ENCODE results near the gene PAX9.

The PAX9 gene

GRCh38 chr14:36676236-36676635, 14.6 kb downstream of the PAX9 start:
- DNase-seq: no peak

- DNase-seq: no peak
These were observed 20.7 kb downstream of the PAX9 start for GRCh38 chr14:36682338-36682737.

GRCh38 chr14:36683083-36683724, 21.5 kb downstream of the PAX9 start:
- peak; percentile 47 to 79 for DNase-seq

GRCh38 chr14:36684946-36685345, 23.3 kb downstream of the PAX9 start:
- DNase-seq: no peak

- DNase-seq: no peak
These were observed 28.8 kb downstream of the PAX9 start for GRCh38 chr14:36690311-36691040.

- peak; percentile 14 to 39 for DNase-seq
These were observed 37.8 kb downstream of the PAX9 start for GRCh38 chr14:36699420-36699819.

- DNase-seq: no peak
These were observed 39.0 kb downstream of the PAX9 start for GRCh38 chr14:36700651-36701050.

GRCh38 chr14:36701132-36701531, 39.5 kb downstream of the PAX9 start:
- no peak for DNase-seq

- no peak for DNase-seq
These were observed 40.8 kb downstream of the PAX9 start for GRCh38 chr14:36702474-36702873.

- no peak for DNase-seq
These were observed 45.9 kb downstream of the PAX9 start for GRCh38 chr14:36707570-36707969.

- DNase-seq: no peak
These were observed 52.5 kb downstream of the PAX9 start for GRCh38 chr14:36713960-36714703.

GRCh38 chr14:36716614-36717184, 55.0 kb downstream of the PAX9 start:
- no peak for DNase-seq

GRCh38 chr14:36717363-36717762, 55.7 kb downstream of the PAX9 start:
- peak; percentile 22 to 32 for DNase-seq

- DNase-seq: no peak
These were observed 56.6 kb downstream of the PAX9 start for GRCh38 chr14:36718216-36718615.

GRCh38 chr14:36719823-36720222, 58.2 kb downstream of the PAX9 start:
- no peak for DNase-seq

GRCh38 chr14:36720657-36721056, 59.0 kb downstream of the PAX9 start:
- DNase-seq: no peak

GRCh38 chr14:36721877-36722276, 60.2 kb downstream of the PAX9 start:
- DNase-seq: no peak

- no peak for DNase-seq
These were observed 61.9 kb downstream of the PAX9 start for GRCh38 chr14:36723530-36723929.

- no peak for DNase-seq
These were observed 62.5 kb downstream of the PAX9 start for GRCh38 chr14:36724162-36724561.

GRCh38 chr14:36726128-36726527, 64.5 kb downstream of the PAX9 start:
- no peak for DNase-seq

Measured in SHP77 (cell line).